ENCODE data around the gene CAVIN4.

DNA sequence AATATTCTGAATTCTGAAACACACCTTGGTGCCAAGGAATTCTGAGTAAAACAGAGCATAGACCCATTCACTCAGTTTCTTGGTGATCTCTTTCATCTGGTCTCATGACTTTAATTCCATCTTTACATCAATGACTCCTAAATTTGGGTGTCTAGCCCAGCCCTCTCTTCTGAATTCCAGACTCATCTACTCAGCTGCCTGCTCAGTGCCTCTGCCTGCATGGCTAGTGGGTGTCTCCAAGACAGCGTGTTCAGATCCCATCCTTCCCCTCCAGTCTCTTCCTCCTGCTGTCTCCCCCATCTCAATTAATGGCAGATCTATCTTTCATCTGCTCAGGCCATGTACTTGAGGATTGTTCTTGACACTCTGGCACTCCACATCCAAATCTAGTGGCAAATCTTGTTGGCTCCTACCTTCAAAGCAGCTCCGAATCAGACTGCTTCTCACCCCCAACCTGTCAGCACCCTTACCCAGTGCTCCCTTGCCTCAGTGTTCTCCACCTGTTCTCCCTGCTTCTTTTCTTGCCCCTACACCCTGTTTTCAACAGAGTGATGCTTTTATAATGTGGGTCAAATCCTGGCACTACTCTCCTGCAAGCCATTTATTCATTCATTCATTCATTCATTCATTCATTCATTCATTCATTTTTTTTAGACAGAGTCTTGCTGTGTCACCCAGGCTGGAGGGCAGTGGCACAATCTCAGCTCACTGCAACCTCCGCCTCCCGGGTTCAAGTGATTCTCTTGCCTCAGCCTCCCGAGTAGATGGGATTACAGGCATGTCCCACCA lies 5.3 kb downstream of the CAVIN4 start:
- TF ChIP-seq, protein P1, sequence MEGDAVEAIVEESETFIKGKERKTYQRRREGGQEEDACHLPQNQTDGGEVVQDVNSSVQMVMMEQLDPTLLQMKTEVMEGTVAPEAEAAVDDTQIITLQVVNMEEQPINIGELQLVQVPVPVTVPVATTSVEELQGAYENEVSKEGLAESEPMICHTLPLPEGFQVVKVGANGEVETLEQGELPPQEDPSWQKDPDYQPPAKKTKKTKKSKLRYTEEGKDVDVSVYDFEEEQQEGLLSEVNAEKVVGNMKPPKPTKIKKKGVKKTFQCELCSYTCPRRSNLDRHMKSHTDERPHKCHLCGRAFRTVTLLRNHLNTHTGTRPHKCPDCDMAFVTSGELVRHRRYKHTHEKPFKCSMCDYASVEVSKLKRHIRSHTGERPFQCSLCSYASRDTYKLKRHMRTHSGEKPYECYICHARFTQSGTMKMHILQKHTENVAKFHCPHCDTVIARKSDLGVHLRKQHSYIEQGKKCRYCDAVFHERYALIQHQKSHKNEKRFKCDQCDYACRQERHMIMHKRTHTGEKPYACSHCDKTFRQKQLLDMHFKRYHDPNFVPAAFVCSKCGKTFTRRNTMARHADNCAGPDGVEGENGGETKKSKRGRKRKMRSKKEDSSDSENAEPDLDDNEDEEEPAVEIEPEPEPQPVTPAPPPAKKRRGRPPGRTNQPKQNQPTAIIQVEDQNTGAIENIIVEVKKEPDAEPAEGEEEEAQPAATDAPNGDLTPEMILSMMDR (IDR thresholded peaks at IDR 0.05; ENCODE audit: borderline replicate concordance, extremely low read depth, low read length, poor library complexity, severe bottlenecking), result no peak
- no peak for TF ChIP-seq EZH2 (IDR thresholded peaks at IDR 0.05; ENCODE audit: borderline replicate concordance, low read depth, low read length, severe bottlenecking)
